Small intestine (tissue), 7 donors: ENCODE measurements around the gene HBA1. TPM values are rescaled to one million over a fixed set of nuclear protein-coding genes. Genes with fewer than 3 reads are reported as not detected.
A peak's percentile ranks its signal among the peaks of the same experiment; 100 is the strongest.
"Not testable (repeated sequence)": the region's sequence is repeated elsewhere in the genome, so short reads cannot be mapped to it uniquely, and the experiment has no call there.

Source experiments
- DNase-seq, 2 donors: peaks; one replicate each; pipeline versions ENCODE4 v3.0.0 to v3.0.0-alpha.2; 2013
- FAIRE-seq: peaks from 2 replicates; lab custom pipeline; 2012; peaks lifted over from hg19 to GRCh38; lab: Jason Lieb, UNC
- H3K27ac ChIP-seq, 3 donors: one replicate each; pipeline ENCODE4 v1.5.1; 2013; ENCODE audit warnings: low read length in 2 of 3, mild to moderate bottlenecking in 2 of 3, control low read depth in 1 of 3, inconsistent platforms in 1 of 3, low read depth in 1 of 3, moderate library complexity in 1 of 3
- H3K27me3 ChIP-seq, 3 donors: one replicate each; pipeline ENCODE4 v1.6.1; 2013; ENCODE audit warnings: low read length in 3 of 3, inconsistent platforms in 1 of 3; ENCODE audit not compliant: control insufficient read depth in 3 of 3, insufficient read depth in 3 of 3
- H3K36me3 ChIP-seq, 3 donors: one replicate each; pipeline ENCODE4 v1.6.1; 2013; ENCODE audit warnings: low read length in 3 of 3, inconsistent platforms in 1 of 3, low read depth in 1 of 3, mild to moderate bottlenecking in 1 of 3, moderate library complexity in 1 of 3; ENCODE audit not compliant: control insufficient read depth in 3 of 3, insufficient read depth in 2 of 3
- H3K4me1 ChIP-seq, 3 donors: one replicate each; pipeline ENCODE4 v1.6.1; 2013; ENCODE audit warnings: low read length in 2 of 3, inconsistent platforms in 1 of 3, low read depth in 1 of 3, mild to moderate bottlenecking in 1 of 3, moderate library complexity in 1 of 3; ENCODE audit not compliant: control insufficient read depth in 3 of 3, insufficient read depth in 2 of 3
- H3K4me3 ChIP-seq, 3 donors: one replicate each; pipeline ENCODE4 v1.5.1; 2013; ENCODE audit warnings: low read length in 3 of 3, control low read depth in 1 of 3, inconsistent platforms in 1 of 3, low read depth in 1 of 3, mild to moderate bottlenecking in 1 of 3, moderate library complexity in 1 of 3
- H3K9me3 ChIP-seq, 2 donors: one replicate each; pipeline ENCODE4 v1.6.1; 2013; ENCODE audit warnings: low read depth in 1 of 2, low read length in 1 of 2; ENCODE audit not compliant: control insufficient read depth in 2 of 2, insufficient read depth in 1 of 2
- WGBS, 3 donors: extraction: QIAGEN DNeasy Blood & Tissue Kit; methylation state at CpG; one replicate each; pipeline ENCODE4 v1.1.7; 2013; 5-methylcytosine and 5-hydroxymethylcytosine counted together
- polyA plus RNA-seq, 4 donors: library from polyadenylated mRNA; stranded (reverse) in 3 of 4; unstranded in 1 of 4; fragments of 200-250 nt in 3 of 4; fragments of 120-200 nt in 1 of 4; gene quantifications; one replicate each; pipeline versions ENCODE4 v1.2.1 to v1.2.3, GENCODE V29; 2013
- donor health status: healthy with polysubstance abuse.
- donor health status: control.
- donor health status: control.
- donor health status: Bipolar disorder and iron deficiency.
- donor health status: healthy.

HBA1 gene
- polyA plus RNA-seq, 4 donors: 4.2 to 305 (median 4.3) TPM; not detected in 1

DNA sequence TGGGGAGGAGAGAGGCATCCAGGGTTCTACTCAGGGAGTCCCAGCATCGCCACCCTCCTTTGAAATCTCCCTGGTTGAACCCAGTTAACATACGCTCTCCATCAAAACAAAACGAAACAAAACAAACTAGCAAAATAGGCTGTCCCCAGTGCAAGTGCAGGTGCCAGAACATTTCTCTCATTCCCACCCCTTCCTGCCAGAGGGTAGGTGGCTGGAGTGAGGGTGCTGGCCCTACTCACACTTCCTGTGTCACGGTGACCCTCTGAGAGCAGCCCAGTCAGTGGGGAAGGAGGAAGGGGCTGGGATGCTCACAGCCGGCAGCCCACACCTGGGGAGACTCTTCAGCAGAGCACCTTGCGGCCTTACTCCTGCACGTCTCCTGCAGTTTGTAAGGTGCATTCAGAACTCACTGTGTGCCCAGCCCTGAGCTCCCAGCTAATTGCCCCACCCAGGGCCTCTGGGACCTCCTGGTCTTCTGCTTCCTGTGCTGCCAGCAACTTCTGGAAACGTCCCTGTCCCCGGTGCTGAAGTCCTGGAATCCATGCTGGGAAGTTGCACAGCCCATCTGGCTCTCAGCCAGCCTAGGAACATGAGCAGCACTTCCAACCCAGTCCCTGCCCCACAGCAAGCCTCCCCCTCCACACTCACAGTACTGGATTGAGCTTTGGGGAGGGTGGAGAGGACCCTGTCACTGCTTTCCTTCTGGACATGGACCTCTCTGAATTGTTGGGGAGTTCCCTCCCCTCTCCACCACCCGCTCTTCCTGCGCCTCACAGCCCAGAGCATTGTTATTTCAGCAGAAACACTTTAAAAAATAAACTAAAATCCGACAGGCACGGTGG is 2.3 kb upstream of the HBA1 start:
- peaks cover 4 to 60% (median 26%) of the 10 kb centered on the region in 3 donors for H3K27me3 ChIP-seq
- DNase-seq, H3K27ac ChIP-seq, H3K36me3 ChIP-seq, FAIRE-seq, H3K4me3 ChIP-seq, H3K4me1 ChIP-seq, H3K9me3 ChIP-seq: not testable (repeated sequence)
- 9 to 23% (median 19%) methylated on average over 7 to 9 of the region's 13 CpGs for WGBS, 3 donors

DNA sequence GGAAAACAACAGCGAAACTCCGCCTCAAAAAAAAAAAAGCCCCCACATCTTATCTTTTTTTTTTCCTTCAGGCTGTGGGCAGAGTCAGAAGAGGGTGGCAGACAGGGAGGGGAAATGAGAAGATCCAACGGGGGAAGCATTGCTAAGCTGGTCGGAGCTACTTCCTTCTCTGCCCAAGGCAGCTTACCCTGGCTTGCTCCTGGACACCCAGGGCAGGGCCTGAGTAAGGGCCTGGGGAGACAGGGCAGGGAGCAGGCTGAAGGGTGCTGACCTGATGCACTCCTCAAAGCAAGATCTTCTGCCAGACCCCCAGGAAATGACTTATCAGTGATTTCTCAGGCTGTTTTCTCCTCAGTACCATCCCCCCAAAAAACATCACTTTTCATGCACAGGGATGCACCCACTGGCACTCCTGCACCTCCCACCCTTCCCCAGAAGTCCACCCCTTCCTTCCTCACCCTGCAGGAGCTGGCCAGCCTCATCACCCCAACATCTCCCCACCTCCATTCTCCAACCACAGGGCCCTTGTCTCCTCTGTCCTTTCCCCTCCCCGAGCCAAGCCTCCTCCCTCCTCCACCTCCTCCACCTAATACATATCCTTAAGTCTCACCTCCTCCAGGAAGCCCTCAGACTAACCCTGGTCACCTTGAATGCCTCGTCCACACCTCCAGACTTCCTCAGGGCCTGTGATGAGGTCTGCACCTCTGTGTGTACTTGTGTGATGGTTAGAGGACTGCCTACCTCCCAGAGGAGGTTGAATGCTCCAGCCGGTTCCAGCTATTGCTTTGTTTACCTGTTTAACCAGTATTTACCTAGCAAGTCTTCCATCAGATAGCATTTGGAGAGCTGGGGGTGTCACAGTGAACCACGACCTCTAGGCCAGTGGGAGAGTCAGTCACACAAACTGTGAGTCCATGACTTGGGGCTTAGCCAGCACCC is 1.2 kb upstream of the HBA1 start:
- H3K36me3 ChIP-seq: no peaks in the 10 kb centered on the region
- DNase-seq (no peak), FAIRE-seq (no peak)
- peaks cover 0 to 4% of the 10 kb centered on the region in 2 donors for H3K9me3 ChIP-seq
- peaks cover 7 to 67% (median 23%) of the 10 kb centered on the region in 3 donors for H3K27me3 ChIP-seq
- no peak overlapping the region for H3K27ac ChIP-seq
- H3K4me1 ChIP-seq: no peaks in the 10 kb centered on the region
- H3K4me3 ChIP-seq: no peak overlapping the region
- 18 to 23% (median 20%) methylated on average over 8 of the region's 8 CpGs for WGBS, 3 donors

DNA sequence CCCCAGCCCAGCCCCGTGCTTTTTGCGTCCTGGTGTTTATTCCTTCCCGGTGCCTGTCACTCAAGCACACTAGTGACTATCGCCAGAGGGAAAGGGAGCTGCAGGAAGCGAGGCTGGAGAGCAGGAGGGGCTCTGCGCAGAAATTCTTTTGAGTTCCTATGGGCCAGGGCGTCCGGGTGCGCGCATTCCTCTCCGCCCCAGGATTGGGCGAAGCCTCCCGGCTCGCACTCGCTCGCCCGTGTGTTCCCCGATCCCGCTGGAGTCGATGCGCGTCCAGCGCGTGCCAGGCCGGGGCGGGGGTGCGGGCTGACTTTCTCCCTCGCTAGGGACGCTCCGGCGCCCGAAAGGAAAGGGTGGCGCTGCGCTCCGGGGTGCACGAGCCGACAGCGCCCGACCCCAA is 474 bp upstream of the HBA1 start:
- not testable (repeated sequence) for FAIRE-seq, DNase-seq, H3K4me1 ChIP-seq, H3K9me3 ChIP-seq, H3K36me3 ChIP-seq, H3K27ac ChIP-seq
- peaks cover 10 to 65% (median 20%) of the 10 kb centered on the region in 3 donors for H3K27me3 ChIP-seq
- WGBS, 3 donors: 1 to 4% (median 2%) methylated on average over 8 to 27 of the region's 39 CpGs
- peak overlapping the region in 1 of 3 donors; percentile 7 for H3K4me3 ChIP-seq

DNA sequence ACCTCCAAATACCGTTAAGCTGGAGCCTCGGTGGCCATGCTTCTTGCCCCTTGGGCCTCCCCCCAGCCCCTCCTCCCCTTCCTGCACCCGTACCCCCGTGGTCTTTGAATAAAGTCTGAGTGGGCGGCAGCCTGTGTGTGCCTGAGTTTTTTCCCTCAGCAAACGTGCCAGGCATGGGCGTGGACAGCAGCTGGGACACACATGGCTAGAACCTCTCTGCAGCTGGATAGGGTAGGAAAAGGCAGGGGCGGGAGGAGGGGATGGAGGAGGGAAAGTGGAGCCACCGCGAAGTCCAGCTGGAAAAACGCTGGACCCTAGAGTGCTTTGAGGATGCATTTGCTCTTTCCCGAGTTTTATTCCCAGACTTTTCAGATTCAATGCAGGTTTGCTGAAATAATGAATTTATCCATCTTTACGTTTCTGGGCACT is 928 bp downstream of the HBA1 start:
- H3K27me3 ChIP-seq: peaks cover 10 to 59% (median 20%) of the 10 kb centered on the region in 3 donors
- peaks cover 0 to 10% (median 2%) of the 10 kb centered on the region in 3 donors for H3K4me1 ChIP-seq
- no peak for FAIRE-seq
- WGBS, 3 donors: 4 to 13% (median 8%) methylated on average over 12 to 13 of the region's 13 CpGs
- no peak for DNase-seq
- H3K4me3 ChIP-seq: no peak overlapping the region
- no peak overlapping the region for H3K27ac ChIP-seq
- H3K36me3 ChIP-seq: no peaks in the 10 kb centered on the region
- H3K9me3 ChIP-seq: peaks cover 0 to 4% of the 10 kb centered on the region in 2 donors

DNA sequence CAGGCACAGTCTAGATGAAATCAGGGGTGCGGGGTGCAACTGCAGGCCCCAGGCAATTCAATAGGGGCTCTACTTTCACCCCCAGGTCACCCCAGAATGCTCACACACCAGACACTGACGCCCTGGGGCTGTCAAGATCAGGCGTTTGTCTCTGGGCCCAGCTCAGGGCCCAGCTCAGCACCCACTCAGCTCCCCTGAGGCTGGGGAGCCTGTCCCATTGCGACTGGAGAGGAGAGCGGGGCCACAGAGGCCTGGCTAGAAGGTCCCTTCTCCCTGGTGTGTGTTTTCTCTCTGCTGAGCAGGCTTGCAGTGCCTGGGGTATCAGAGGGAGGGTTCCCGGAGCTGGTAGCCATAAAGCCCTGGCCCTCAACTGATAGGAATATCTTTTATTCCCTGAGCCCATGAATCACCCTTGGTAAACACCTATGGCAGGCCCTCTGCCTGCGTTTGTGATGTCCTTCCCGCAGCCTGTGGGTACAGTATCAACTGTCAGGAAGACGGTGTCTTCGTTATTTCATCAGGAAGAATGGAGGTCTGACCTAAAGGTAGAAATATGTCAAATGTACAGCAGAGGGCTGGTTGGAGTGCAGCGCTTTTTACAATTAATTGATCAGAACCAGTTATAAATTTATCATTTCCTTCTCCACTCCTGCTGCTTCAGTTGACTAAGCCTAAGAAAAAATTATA is 1.6 kb downstream of the HBA1 start:
- H3K27me3 ChIP-seq: peaks cover 10 to 59% (median 20%) of the 10 kb centered on the region in 3 donors
- peaks cover 0 to 10% (median 2%) of the 10 kb centered on the region in 3 donors for H3K4me1 ChIP-seq
- H3K4me3 ChIP-seq: no peak overlapping the region
- peaks cover 0 to 4% of the 10 kb centered on the region in 2 donors for H3K9me3 ChIP-seq
- H3K27ac ChIP-seq: no peak overlapping the region
- peaks cover 0 to 4% (median 0%) of the 10 kb centered on the region in 3 donors for H3K36me3 ChIP-seq
- WGBS, 3 donors: 42 to 55% (median 45%) methylated on average over 11 of the region's 11 CpGs
- FAIRE-seq: no peak
- DNase-seq: no peak

DNA sequence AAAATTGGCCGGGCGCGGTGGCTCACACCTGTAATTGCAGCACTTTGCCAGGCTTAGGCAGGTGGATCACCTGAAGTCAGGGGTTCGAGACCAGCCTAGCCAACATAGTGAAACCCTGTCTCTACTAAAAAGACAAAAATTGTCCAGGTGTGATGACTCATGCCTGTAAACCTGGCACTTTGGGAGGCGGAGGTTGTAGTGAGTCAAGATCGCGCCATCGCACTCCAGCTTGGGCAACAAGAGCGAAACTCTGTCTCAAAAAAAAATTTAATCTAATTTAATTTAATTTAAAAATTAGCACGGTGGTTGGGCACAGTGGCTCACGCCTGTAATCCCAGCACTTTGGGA is 2.2 kb downstream of the HBA1 start:
- no peak overlapping the region for H3K4me3 ChIP-seq
- DNase-seq: no peak
- no peak for FAIRE-seq
- H3K36me3 ChIP-seq: peaks cover 0 to 4% (median 0%) of the 10 kb centered on the region in 3 donors
- H3K9me3 ChIP-seq: peaks cover 0 to 4% of the 10 kb centered on the region in 2 donors
- H3K27me3 ChIP-seq: peaks cover 10 to 55% (median 19%) of the 10 kb centered on the region in 3 donors
- no peak overlapping the region for H3K27ac ChIP-seq
- H3K4me1 ChIP-seq: peaks cover 0 to 10% (median 2%) of the 10 kb centered on the region in 3 donors
- WGBS, 3 donors: 66 to 87% (median 76%) methylated on average over 11 of the region's 11 CpGs

DNA sequence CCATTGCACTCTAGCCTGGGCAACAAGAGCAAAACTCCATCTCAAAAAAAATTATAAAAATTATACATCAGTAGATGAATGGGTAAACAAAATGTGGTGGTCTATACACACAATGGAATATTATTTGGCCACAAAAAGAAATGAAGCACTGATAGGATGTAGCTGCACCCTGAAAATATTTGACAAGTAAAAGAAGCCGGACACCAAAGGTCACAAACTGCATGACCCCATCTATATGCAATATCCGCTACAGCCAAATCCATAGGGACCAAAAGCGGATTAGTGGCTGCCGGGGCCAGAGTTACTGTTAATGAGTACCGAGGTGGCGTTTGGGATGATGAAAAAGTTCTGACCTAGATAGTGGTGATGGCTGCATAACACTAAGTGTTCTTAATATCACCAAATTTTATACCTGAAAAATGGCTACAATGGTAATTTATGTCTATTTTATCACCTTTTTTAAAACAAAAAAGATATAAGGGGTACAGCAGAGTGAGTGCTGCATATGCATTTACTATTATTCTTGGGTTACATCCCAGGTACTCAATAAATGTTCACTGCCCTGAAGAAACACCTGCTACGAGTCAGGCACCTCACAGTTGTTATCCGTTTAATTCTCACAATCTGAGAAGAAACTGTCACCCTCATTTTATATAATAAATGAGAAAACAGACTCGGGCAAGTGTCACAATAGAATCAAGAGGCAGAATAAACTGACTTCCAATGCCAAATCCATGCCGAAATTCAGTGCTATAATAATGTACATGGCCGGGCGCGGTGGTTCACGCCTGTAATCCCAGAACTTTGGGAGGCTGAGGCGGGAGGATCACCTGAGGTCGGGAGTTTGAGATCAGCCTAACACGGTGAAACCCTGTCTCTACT is 3.0 kb downstream of the HBA1 start:
- FAIRE-seq (no peak), DNase-seq (no peak)
- Histone ChIP-seq H3K4me3 (no peak overlapping the region), H3K4me1 (peaks cover 0 to 10% (median 2%) of the 10 kb centered on the region in 3 donors), H3K36me3 (peaks cover 0 to 4% (median 0%) of the 10 kb centered on the region in 3 donors), H3K27ac (no peak overlapping the region), H3K9me3 (peaks cover 0 to 4% of the 10 kb centered on the region in 2 donors), H3K27me3 (peaks cover 10 to 51% (median 19%) of the 10 kb centered on the region in 3 donors)
- 69 to 74% (median 73%) methylated on average over 17 of the region's 17 CpGs for WGBS, 3 donors
